DOHH2 (cell line): ENCODE results near the gene RALBP1.

Source experiments
- H3F3A ChIP-seq: fragments of 200-600 bp; sonication (generic), shearing (Covaris generic); 2 replicates; pipeline ENCODE4 v1.6.0; 2016; ENCODE audit warnings: antibody characterized with exemption, mild to moderate bottlenecking; ENCODE audit not compliant: control insufficient read depth, insufficient read depth
- H3K27ac ChIP-seq: fragments of 200-600 bp; sonication (generic); 2 replicates; pipeline ENCODE4 v1.5.1; 2014; ENCODE audit warnings: low read depth, mild to moderate bottlenecking, low read length, moderate library complexity
- H3K27me3 ChIP-seq: fragments of 200-600 bp; sonication (generic); 2 replicates; pipeline ENCODE4 v1.6.1; 2014; ENCODE audit warnings: mild to moderate bottlenecking, low read length, mixed read lengths; ENCODE audit not compliant: control insufficient read depth
- H3K36me3 ChIP-seq: fragments of 200-600 bp; sonication (generic); 2 replicates; pipeline ENCODE4 v1.6.1; 2014; ENCODE audit warnings: mild to moderate bottlenecking, low read length, moderate library complexity, mixed read lengths; ENCODE audit not compliant: control insufficient read depth
- H3K4me1 ChIP-seq: fragments of 200-600 bp; sonication (generic); 2 replicates; pipeline ENCODE4 v1.6.1; 2014; ENCODE audit warnings: mild to moderate bottlenecking, low read length, mixed read lengths; ENCODE audit not compliant: control insufficient read depth
- H3K4me2 ChIP-seq: fragments of 200-600 bp; sonication (generic); 2 replicates; pipeline ENCODE4 v1.6.0; 2014; ENCODE audit warnings: mild to moderate bottlenecking, low read length, moderate library complexity
- H3K4me3 ChIP-seq: fragments of 200-600 bp; sonication (generic); 2 replicates; pipeline ENCODE4 v1.5.1; 2014; ENCODE audit warnings: mild to moderate bottlenecking, low read length, mixed read lengths
- H3K79me2 ChIP-seq: fragments of 200-600 bp; sonication (generic); 2 replicates; pipeline ENCODE4 v1.6.1; 2014; ENCODE audit warnings: mild to moderate bottlenecking, low read length, mixed read lengths; ENCODE audit not compliant: control insufficient read depth
- H3K9me2 ChIP-seq: fragments of 200-600 bp; sonication (generic); replicated peaks from 2 replicates; pipeline ENCODE4 v1.6.1; 2014; ENCODE audit warnings: mild to moderate bottlenecking, low read length, mixed read lengths; ENCODE audit not compliant: control insufficient read depth
- H3K9me3 ChIP-seq: fragments of 200-600 bp; sonication (generic); 2 replicates; pipeline ENCODE4 v1.6.1; 2014; ENCODE audit warnings: antibody characterized with exemption, low read length, mixed read lengths; ENCODE audit not compliant: control insufficient read depth, insufficient read depth
- H4K20me1 ChIP-seq: fragments of 200-600 bp; sonication (generic); 2 replicates; pipeline ENCODE4 v1.6.0; 2014; ENCODE audit warnings: low read depth, mild to moderate bottlenecking, antibody characterized with exemption, low read length, moderate library complexity; ENCODE audit not compliant: control insufficient read depth, insufficient read depth
- EZH2phosphoT487 ChIP-seq: fragments of 200-600 bp; sonication (generic); IDR thresholded peaks from 2 replicates; pipeline ENCODE4 v1.6.1; 2017; ENCODE audit warnings: borderline replicate concordance, mild to moderate bottlenecking, antibody characterized with exemption, low read length, moderate library complexity, mixed read lengths
- TF ChIP-seq, protein P1 (sequence below): fragments of 200-600 bp; sonication (generic); IDR thresholded peaks from one replicate; pipeline ENCODE4 v1.5.1; 2014; ENCODE audit warnings: antibody characterized with exemption, mild to moderate bottlenecking, low read depth, low read length; ENCODE audit not compliant: poor library complexity, severe bottlenecking

RALBP1 gene

DNA sequence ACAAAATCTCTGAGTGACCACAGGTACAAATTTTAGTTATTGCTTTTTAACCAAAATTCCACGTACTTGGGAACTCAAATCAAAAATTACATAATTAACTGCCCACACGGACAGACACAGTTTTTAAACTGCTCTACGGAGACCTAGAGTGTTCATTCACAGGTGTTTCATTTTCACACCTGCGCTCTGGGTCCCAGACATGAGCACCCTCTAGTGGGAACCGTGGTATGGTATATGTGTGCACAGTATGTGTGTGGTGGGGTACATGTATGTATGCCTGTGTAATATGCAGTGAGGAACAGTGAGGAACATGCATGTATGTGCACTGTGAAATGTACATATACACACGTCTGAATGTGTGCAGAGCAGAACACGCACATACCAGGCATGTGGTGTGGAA is 74.1 kb downstream of the RALBP1 start:
- Histone ChIP-seq H3K9me3 (no peaks in the 10 kb centered on the region), H3K4me3 (no peak overlapping the region), H3K9me2 (no peaks in the 10 kb centered on the region), H3K27ac (no peak overlapping the region), H3K79me2 (no peaks in the 10 kb centered on the region), H3K4me1 (no peaks in the 10 kb centered on the region), H3K36me3 (peaks cover 59% of the 10 kb centered on the region), H4K20me1 (no peaks in the 10 kb centered on the region), H3K4me2 (no peak overlapping the region), H3K27me3 (no peaks in the 10 kb centered on the region), H3F3A (no peaks in the 10 kb centered on the region)
- TF ChIP-seq, protein P1, sequence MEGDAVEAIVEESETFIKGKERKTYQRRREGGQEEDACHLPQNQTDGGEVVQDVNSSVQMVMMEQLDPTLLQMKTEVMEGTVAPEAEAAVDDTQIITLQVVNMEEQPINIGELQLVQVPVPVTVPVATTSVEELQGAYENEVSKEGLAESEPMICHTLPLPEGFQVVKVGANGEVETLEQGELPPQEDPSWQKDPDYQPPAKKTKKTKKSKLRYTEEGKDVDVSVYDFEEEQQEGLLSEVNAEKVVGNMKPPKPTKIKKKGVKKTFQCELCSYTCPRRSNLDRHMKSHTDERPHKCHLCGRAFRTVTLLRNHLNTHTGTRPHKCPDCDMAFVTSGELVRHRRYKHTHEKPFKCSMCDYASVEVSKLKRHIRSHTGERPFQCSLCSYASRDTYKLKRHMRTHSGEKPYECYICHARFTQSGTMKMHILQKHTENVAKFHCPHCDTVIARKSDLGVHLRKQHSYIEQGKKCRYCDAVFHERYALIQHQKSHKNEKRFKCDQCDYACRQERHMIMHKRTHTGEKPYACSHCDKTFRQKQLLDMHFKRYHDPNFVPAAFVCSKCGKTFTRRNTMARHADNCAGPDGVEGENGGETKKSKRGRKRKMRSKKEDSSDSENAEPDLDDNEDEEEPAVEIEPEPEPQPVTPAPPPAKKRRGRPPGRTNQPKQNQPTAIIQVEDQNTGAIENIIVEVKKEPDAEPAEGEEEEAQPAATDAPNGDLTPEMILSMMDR: peak; percentile 40
- TF ChIP-seq EZH2phosphoT487: no peak

DNA sequence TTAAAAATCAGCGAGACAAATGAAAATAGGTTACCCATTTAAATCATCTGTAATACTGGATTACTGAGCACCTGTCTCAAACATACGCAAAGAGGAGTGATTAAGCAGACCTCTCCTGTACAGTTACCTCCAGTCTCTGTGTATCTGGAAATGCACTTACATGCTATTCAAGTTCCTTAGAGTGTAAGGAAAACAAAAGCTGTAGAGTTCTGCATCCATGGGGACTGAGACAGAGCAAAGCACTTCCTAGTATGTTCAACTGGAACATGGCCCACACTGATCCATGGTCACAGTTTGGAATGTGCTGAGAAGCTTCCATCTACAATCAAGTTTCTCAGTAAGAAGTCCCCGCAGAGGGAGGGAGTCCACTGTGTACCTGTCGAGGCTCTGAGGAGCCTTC is 75.1 kb downstream of the RALBP1 start:
- no peaks in the 10 kb centered on the region for H4K20me1 ChIP-seq
- no peaks in the 10 kb centered on the region for H3K27me3 ChIP-seq
- H3K4me1 ChIP-seq: no peaks in the 10 kb centered on the region
- H3K4me3 ChIP-seq: no peak overlapping the region
- no peaks in the 10 kb centered on the region for H3F3A ChIP-seq
- no peak overlapping the region for H3K27ac ChIP-seq
- peaks cover 65% of the 10 kb centered on the region for H3K36me3 ChIP-seq
- H3K4me2 ChIP-seq: no peak overlapping the region
- no peaks in the 10 kb centered on the region for H3K79me2 ChIP-seq
- no peaks in the 10 kb centered on the region for H3K9me2 ChIP-seq
- no peak for TF ChIP-seq EZH2phosphoT487
- TF ChIP-seq, protein P1: no peak
- no peaks in the 10 kb centered on the region for H3K9me3 ChIP-seq

DNA sequence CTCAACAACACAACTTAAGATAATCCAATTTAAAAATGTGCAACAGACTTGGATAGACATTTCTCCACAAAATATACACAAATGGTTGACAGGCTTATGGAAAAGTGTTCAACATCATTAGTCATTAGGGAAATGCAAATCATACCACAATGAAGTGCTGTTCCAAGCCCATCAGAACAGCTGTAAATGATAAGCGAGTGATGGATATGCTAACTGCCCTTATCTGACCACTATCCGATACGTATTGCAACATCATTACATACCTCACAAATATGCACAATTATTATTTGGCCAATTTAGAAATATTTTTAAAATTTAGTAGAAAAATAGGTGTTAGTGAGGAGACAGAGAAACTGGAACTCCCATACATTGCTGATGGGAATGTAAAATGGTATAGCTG is 76.9 kb downstream of the RALBP1 start:
- H3K27ac ChIP-seq: no peak overlapping the region
- no peaks in the 10 kb centered on the region for H3K9me2 ChIP-seq
- no peaks in the 10 kb centered on the region for H3K27me3 ChIP-seq
- no peak overlapping the region for H3K4me2 ChIP-seq
- no peaks in the 10 kb centered on the region for H3K79me2 ChIP-seq
- no peak overlapping the region for H3K4me3 ChIP-seq
- TF ChIP-seq EZH2phosphoT487: no peak
- TF ChIP-seq, protein P1: no peak
- peaks cover 65% of the 10 kb centered on the region for H3K36me3 ChIP-seq
- H3F3A ChIP-seq: no peaks in the 10 kb centered on the region
- no peaks in the 10 kb centered on the region for H3K9me3 ChIP-seq
- H3K4me1 ChIP-seq: no peaks in the 10 kb centered on the region
- H4K20me1 ChIP-seq: no peaks in the 10 kb centered on the region

DNA sequence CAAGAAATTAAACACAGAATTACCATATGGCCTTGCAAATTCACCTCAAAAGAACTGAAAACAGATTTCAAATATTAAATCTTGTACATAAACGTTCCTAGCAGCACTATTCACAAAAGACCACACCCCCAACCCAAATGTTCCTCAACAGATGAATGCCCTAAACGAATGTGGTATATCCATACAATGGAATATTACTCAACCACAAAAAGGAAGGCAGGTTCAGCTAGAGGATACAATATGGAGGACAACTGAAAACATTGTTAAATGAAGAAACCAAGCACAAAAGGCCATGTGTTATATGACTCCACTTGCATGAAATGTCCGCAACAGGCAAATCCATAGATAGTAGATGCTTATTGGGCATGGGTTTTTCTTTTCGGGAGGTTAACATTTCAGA is 77.3 kb downstream of the RALBP1 start:
- TF ChIP-seq, protein P1: no peak
- TF ChIP-seq EZH2phosphoT487: no peak
- H3K36me3 ChIP-seq: peaks cover 65% of the 10 kb centered on the region
- H3K79me2 ChIP-seq: no peaks in the 10 kb centered on the region
- no peaks in the 10 kb centered on the region for H3F3A ChIP-seq
- H3K9me3 ChIP-seq: no peaks in the 10 kb centered on the region
- H3K9me2 ChIP-seq: no peaks in the 10 kb centered on the region
- no peaks in the 10 kb centered on the region for H3K27me3 ChIP-seq
- no peak overlapping the region for H3K4me3 ChIP-seq
- H3K27ac ChIP-seq: no peak overlapping the region
- H4K20me1 ChIP-seq: no peaks in the 10 kb centered on the region
- H3K4me1 ChIP-seq: no peaks in the 10 kb centered on the region
- no peak overlapping the region for H3K4me2 ChIP-seq
